Thyroid gland (tissue), 4 donors: ENCODE results near the gene FAM217A.

Source experiments
- CTCF ChIP-seq, 6 experiments: fragments of 200-600 bp in 3 of 6; fragments of 450-650 bp in 3 of 6; sonication (generic) in 3 of 6; IDR thresholded peaks; one replicate each; pipeline ENCODE4 v1.5.1; 2016 to 2019; ENCODE audit warnings: antibody characterized with exemption in 6 of 6, mild to moderate bottlenecking in 2 of 6, inconsistent platforms in 1 of 6, moderate library complexity in 1 of 6
- POLR2A ChIP-seq, 2 donors: fragments of 450-650 bp; IDR thresholded peaks; one replicate each; pipeline ENCODE4 v1.6.1; 2017; ENCODE audit warnings: antibody characterized with exemption in 2 of 2, mild to moderate bottlenecking in 2 of 2, moderate library complexity in 1 of 2

- TF ChIP-seq CTCF (IDR thresholded peaks at IDR 0.05): no peak
- TF ChIP-seq POLR2A (IDR thresholded peaks at IDR 0.05): no peak
Observed at GRCh38 chr6:4078691-4079471, at the start of gene FAM217A.
